Heart left ventricle (tissue), 16 donors: Measurements from ENCODE around the gene CASS4. TPM values are rescaled to one million over a fixed set of nuclear protein-coding genes. Genes with fewer than 3 reads are reported as not detected.

Source experiments
- ATAC-seq, 4 donors: fragments of 200-7000 bp; cut with Tn5 transposase; one replicate each; pipeline ENCODE4 v1.9.1; 2020 to 2022; ENCODE audit warnings: moderate library complexity in 4 of 4, mild to moderate bottlenecking in 3 of 4, moderate number of reproducible peaks in 1 of 4
- DNase-seq, 5 donors: peaks; one replicate each; pipeline ENCODE4 v3.0.0-alpha.2; 2020
- H3K27ac ChIP-seq, 12 donors: fragments of 200-600 bp; sonication (generic) in 4 of 12; one replicate each; pipeline versions ENCODE4 v1.5.0 to v1.8.0; 2016 to 2022; ENCODE audit warnings: mild to moderate bottlenecking in 2 of 12
- H3K27me3 ChIP-seq, 9 donors: fragments of 200-600 bp; sonication (generic) in 2 of 9; one replicate each; pipeline versions ENCODE4 v1.5.1 to v1.8.0; 2016 to 2022; ENCODE audit warnings: mild to moderate bottlenecking in 3 of 9
- H3K36me3 ChIP-seq, 9 donors: fragments of 200-600 bp; sonication (generic) in 2 of 9; one replicate each; pipeline versions ENCODE4 v1.5.0 to v1.8.0; 2018 to 2022; ENCODE audit warnings: mild to moderate bottlenecking in 2 of 9
- H3K4me1 ChIP-seq, 12 donors: fragments of 200-600 bp; sonication (generic) in 4 of 12; one replicate each; pipeline versions ENCODE4 v1.5.0 to v1.8.0; 2016 to 2022; ENCODE audit warnings: mild to moderate bottlenecking in 3 of 12
- H3K4me3 ChIP-seq, 12 donors: fragments of 200-600 bp; sonication (generic) in 4 of 12; one replicate each; pipeline versions ENCODE4 v1.5.0 to v1.8.0; 2017 to 2022; ENCODE audit warnings: mild to moderate bottlenecking in 9 of 12, moderate library complexity in 4 of 12
- H3K9me3 ChIP-seq, 12 donors: fragments of 200-600 bp; sonication (generic) in 4 of 12; one replicate each; pipeline versions ENCODE4 v1.5.0 to v1.8.0; 2016 to 2022; ENCODE audit warnings: mild to moderate bottlenecking in 1 of 12
- POLR2A ChIP-seq, 2 donors: fragments of 450-650 bp; IDR thresholded peaks; one replicate each; pipeline ENCODE4 v1.6.1; 2017; ENCODE audit warnings: antibody characterized with exemption in 2 of 2, mild to moderate bottlenecking in 2 of 2, moderate library complexity in 2 of 2
- WGBS, 4 donors: extraction: QIAGEN DNeasy Blood & Tissue Kit in 2 of 4; methylation state at CpG; one replicate each; pipeline versions ENCODE4 v1.1.5 to v1.1.7; 2013 to 2018; 5-methylcytosine and 5-hydroxymethylcytosine counted together
- intact Hi-C, 10 donors: fragments of 100-400 bp; cut with DNase I; formaldehyde crosslinking; loops; one replicate each; pipeline versions ENCODE4 v1.11.1 to v1.14.2; 2022
- polyA plus RNA-seq, 2 donors: library from polyadenylated mRNA; stranded (reverse); fragments of 200-250 nt; gene quantifications; one replicate each; pipeline ENCODE4 v1.2.3, GENCODE V29; 2013
- total RNA-seq, 9 donors: library from RNA; depleted of rRNA in 2 of 9; stranded (reverse); fragments of >200 nt in 2 of 9; fragmentation: NEBNext Ultra II Directional in 3 of 9; extraction: Animal tissue kit (Norgen Biotek cat#: 25700) in 3 of 9; gene quantifications; one replicate each; pipeline versions ENCODE4 v1.1.0 to v1.2.4, GENCODE V29; 2016 to 2023
- TF ChIP-seq, protein P1 (sequence below), 12 donors: fragments of 200-600 bp; sonication (generic) in 4 of 12; IDR thresholded peaks; one replicate each; pipeline versions ENCODE4 v1.5.0 to v1.8.0; 2018 to 2022; ENCODE audit warnings: antibody characterized with exemption in 12 of 12, mild to moderate bottlenecking in 5 of 12
- donor health status: ischemic (EF 13 %, LVEDD 7.1; RV severe dilation, severe dysfunction).
- donor health status: healthy with polysubstance abuse.
- donor health status: DM: no; HTN: yes; CAD: no.
- donor health status: DM: no; HTN: no; CAD: no.
- donor health status: ischemic (EF 25% LVEDD 6.9; RV normal size, moderate dysfunction).
- donor health status: ischemic (EF 25% LVEDD 5.7; RV mildly dilated, moderate dysfunction).
- donor health status: healthy.
- donor health status: DM: yes; HTN: yes; CAD: no.
- donor health status: ischemic (EF 35%, LVEDD 5.7; RV mildly dilated, moderate dysfunction).
- donor health status: nonischemic (EF 11% LVEDD 7.7; RV severe dilation, severe dysfunction).
- donor health status: DM: yes; HTN: yes; CAD: no.
- donor health status: PGD.
- donor health status: ischemic (EF 29% LVEDD 5.4; RV normal size, mild dysfunction).
- donor health status: nonischemic (EF 23%, LVEDD 6.1; RV moderate dilation, normal function).

Gene CASS4
- total and polyA plus RNA-seq, 11 donors, result 0.07 to 3.8 (median 0.49) TPM

GRCh38 chr20:56429502-56429901, 17.4 kb downstream of the CASS4 start:
- peaks cover 0 to 57% (median 1%) of the 10 kb centered on the region in 12 donors for H3K4me1 ChIP-seq
- H3K27ac ChIP-seq, result peak overlapping the region in 1 of 12 donors; percentile 18
- peak in 1 of 5 donors; percentile 12 for DNase-seq

DNA sequence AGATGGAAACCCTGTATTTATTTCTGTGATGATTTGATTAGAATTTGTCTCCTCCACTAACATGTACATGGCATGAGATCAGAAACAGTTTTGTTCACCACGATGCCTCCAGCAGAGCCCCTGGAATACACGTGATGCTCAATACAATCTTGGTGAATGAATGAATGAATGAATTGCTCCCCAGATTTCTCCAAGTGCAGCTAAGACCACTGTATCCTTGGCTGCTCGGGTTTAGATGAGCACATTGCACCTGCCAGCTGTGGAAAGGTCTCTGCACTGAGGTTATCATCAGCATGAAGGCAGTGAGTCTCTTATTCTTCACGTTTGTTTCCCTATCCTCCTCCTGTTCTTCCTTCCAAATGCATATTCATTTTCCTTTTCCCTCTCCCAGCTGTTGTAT, 17.9 kb downstream of the CASS4 start:
- 48 to 60% (median 50%) methylated on average over 4 of the region's 4 CpGs for WGBS, 4 donors
- Histone ChIP-seq H3K27me3 (peaks cover 0 to 14% (median 0%) of the 10 kb centered on the region in 9 donors), H3K4me1 (peaks cover 0 to 57% (median 1%) of the 10 kb centered on the region in 12 donors), H3K4me3 (no peak overlapping the region), H3K9me3 (no peaks in the 10 kb centered on the region), H3K27ac (peak overlapping the region in 2 of 12 donors; percentile 10 to 18), H3K36me3 (no peaks in the 10 kb centered on the region)
- DNase-seq, result no peak
- ATAC-seq, result no peak
- TF ChIP-seq, protein P1, sequence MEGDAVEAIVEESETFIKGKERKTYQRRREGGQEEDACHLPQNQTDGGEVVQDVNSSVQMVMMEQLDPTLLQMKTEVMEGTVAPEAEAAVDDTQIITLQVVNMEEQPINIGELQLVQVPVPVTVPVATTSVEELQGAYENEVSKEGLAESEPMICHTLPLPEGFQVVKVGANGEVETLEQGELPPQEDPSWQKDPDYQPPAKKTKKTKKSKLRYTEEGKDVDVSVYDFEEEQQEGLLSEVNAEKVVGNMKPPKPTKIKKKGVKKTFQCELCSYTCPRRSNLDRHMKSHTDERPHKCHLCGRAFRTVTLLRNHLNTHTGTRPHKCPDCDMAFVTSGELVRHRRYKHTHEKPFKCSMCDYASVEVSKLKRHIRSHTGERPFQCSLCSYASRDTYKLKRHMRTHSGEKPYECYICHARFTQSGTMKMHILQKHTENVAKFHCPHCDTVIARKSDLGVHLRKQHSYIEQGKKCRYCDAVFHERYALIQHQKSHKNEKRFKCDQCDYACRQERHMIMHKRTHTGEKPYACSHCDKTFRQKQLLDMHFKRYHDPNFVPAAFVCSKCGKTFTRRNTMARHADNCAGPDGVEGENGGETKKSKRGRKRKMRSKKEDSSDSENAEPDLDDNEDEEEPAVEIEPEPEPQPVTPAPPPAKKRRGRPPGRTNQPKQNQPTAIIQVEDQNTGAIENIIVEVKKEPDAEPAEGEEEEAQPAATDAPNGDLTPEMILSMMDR (IDR thresholded peaks at IDR 0.05), result no peak
- no peak for TF ChIP-seq POLR2A (IDR thresholded peaks at IDR 0.05)
- intact Hi-C loops, result no loop called here

More at GRCh38 chr20:56429502-56429901, 17.4 kb downstream of the CASS4 start:
- Histone ChIP-seq H3K4me3 (peak overlapping the region in 1 of 12 donors; percentile 21), H3K27me3 (peaks cover 0 to 14% (median 0%) of the 10 kb centered on the region in 9 donors), H3K36me3 (no peaks in the 10 kb centered on the region), H3K9me3 (no peaks in the 10 kb centered on the region)
- TF ChIP-seq POLR2A (IDR thresholded peaks at IDR 0.05), result no peak
- TF ChIP-seq, protein P1 (IDR thresholded peaks at IDR 0.05), result no peak
- 52 to 58% (median 56%) methylated on average over 6 of the region's 6 CpGs for WGBS, 4 donors
- no peak for ATAC-seq
- intact Hi-C loops, result no loop called here

DNA sequence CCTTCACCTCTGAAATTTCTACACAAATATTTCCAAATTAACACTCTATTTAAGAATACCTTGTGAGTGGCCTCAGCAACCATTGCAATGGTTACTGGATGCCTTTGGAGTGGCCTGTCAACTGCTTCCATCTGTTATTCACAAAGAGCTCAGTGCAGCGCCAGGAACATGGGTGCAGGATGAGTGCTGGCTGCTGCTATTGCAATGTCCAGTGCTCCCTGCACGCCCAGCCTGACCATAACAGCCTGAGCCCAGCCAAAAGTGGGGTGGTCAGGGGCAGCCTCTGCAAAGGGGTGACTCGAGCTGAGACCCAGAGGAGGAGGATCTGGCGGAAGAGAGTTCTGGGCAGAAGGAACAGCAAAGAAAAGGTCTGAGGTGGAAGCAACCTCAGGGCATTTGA, 18.4 kb downstream of the CASS4 start:
- DNase-seq (no peak), ATAC-seq (peak in 1 of 4 donors; percentile 45)
- Histone ChIP-seq H3K27ac (peak overlapping the region in 1 of 12 donors; percentile 10), H3K4me3 (no peak overlapping the region), H3K4me1 (peaks cover 0 to 61% (median 1%) of the 10 kb centered on the region in 12 donors), H3K9me3 (no peaks in the 10 kb centered on the region), H3K27me3 (peaks cover 0 to 14% (median 0%) of the 10 kb centered on the region in 9 donors), H3K36me3 (no peaks in the 10 kb centered on the region)
- no peak for TF ChIP-seq POLR2A (IDR thresholded peaks at IDR 0.05)
- TF ChIP-seq, protein P1 (IDR thresholded peaks at IDR 0.05), result no peak
- WGBS, 4 donors, result 54 to 63% (median 58%) methylated on average over 4 of the region's 4 CpGs
- intact Hi-C loops, result no loop called here

- WGBS, 4 donors, result 78 to 93% (median 86%) methylated on average over 1 of the region's 1 CpG
- TF ChIP-seq, protein P1 (IDR thresholded peaks at IDR 0.05), result no peak
- TF ChIP-seq POLR2A (IDR thresholded peaks at IDR 0.05), result no peak
- Histone ChIP-seq H3K4me3 (no peak overlapping the region), H3K27me3 (peaks cover 0 to 14% (median 0%) of the 10 kb centered on the region in 9 donors), H3K27ac (no peak overlapping the region), H3K4me1 (peaks cover 0 to 61% (median 1%) of the 10 kb centered on the region in 12 donors), H3K36me3 (no peaks in the 10 kb centered on the region), H3K9me3 (no peaks in the 10 kb centered on the region)
- intact Hi-C loops, result no loop called here
- ATAC-seq, result no peak
- DNase-seq, result no peak
These were observed 18.9 kb downstream of the CASS4 start for GRCh38 chr20:56430957-56431356.
